Heart left ventricle (tissue), 16 donors: Measurements from ENCODE around the gene GNAS. TPM values are rescaled to one million over a fixed set of nuclear protein-coding genes. Genes with fewer than 3 reads are reported as not detected.

ENCODE experiments used
- ATAC-seq, 4 donors: fragments of 200-7000 bp; cut with Tn5 transposase; one replicate each; pipeline ENCODE4 v1.9.1; 2020 to 2022; ENCODE audit warnings: moderate library complexity in 4 of 4, mild to moderate bottlenecking in 3 of 4, moderate number of reproducible peaks in 1 of 4
- DNase-seq, 5 donors: peaks; one replicate each; pipeline ENCODE4 v3.0.0-alpha.2; 2020
- H3K27ac ChIP-seq, 12 donors: fragments of 200-600 bp; sonication (generic) in 4 of 12; one replicate each; pipeline versions ENCODE4 v1.5.0 to v1.8.0; 2016 to 2022; ENCODE audit warnings: mild to moderate bottlenecking in 2 of 12
- H3K27me3 ChIP-seq, 9 donors: fragments of 200-600 bp; sonication (generic) in 2 of 9; one replicate each; pipeline versions ENCODE4 v1.5.1 to v1.8.0; 2016 to 2022; ENCODE audit warnings: mild to moderate bottlenecking in 3 of 9
- H3K36me3 ChIP-seq, 9 donors: fragments of 200-600 bp; sonication (generic) in 2 of 9; one replicate each; pipeline versions ENCODE4 v1.5.0 to v1.8.0; 2018 to 2022; ENCODE audit warnings: mild to moderate bottlenecking in 2 of 9
- H3K4me1 ChIP-seq, 12 donors: fragments of 200-600 bp; sonication (generic) in 4 of 12; one replicate each; pipeline versions ENCODE4 v1.5.0 to v1.8.0; 2016 to 2022; ENCODE audit warnings: mild to moderate bottlenecking in 3 of 12
- H3K4me3 ChIP-seq, 12 donors: fragments of 200-600 bp; sonication (generic) in 4 of 12; one replicate each; pipeline versions ENCODE4 v1.5.0 to v1.8.0; 2017 to 2022; ENCODE audit warnings: mild to moderate bottlenecking in 9 of 12, moderate library complexity in 4 of 12
- H3K9me3 ChIP-seq, 12 donors: fragments of 200-600 bp; sonication (generic) in 4 of 12; one replicate each; pipeline versions ENCODE4 v1.5.0 to v1.8.0; 2016 to 2022; ENCODE audit warnings: mild to moderate bottlenecking in 1 of 12
- POLR2A ChIP-seq, 2 donors: fragments of 450-650 bp; IDR thresholded peaks; one replicate each; pipeline ENCODE4 v1.6.1; 2017; ENCODE audit warnings: antibody characterized with exemption in 2 of 2, mild to moderate bottlenecking in 2 of 2, moderate library complexity in 2 of 2
- WGBS, 4 donors: extraction: QIAGEN DNeasy Blood & Tissue Kit in 2 of 4; methylation state at CpG; one replicate each; pipeline versions ENCODE4 v1.1.5 to v1.1.7; 2013 to 2018; 5-methylcytosine and 5-hydroxymethylcytosine counted together
- intact Hi-C, 10 donors: fragments of 100-400 bp; cut with DNase I; formaldehyde crosslinking; loops; one replicate each; pipeline versions ENCODE4 v1.11.1 to v1.14.2; 2022
- polyA plus RNA-seq, 2 donors: library from polyadenylated mRNA; stranded (reverse); fragments of 200-250 nt; gene quantifications; one replicate each; pipeline ENCODE4 v1.2.3, GENCODE V29; 2013
- total RNA-seq, 9 donors: library from RNA; depleted of rRNA in 2 of 9; stranded (reverse); fragments of >200 nt in 2 of 9; fragmentation: NEBNext Ultra II Directional in 3 of 9; extraction: Animal tissue kit (Norgen Biotek cat#: 25700) in 3 of 9; gene quantifications; one replicate each; pipeline versions ENCODE4 v1.1.0 to v1.2.4, GENCODE V29; 2016 to 2023
- TF ChIP-seq, protein P1 (sequence below), 12 donors: fragments of 200-600 bp; sonication (generic) in 4 of 12; IDR thresholded peaks; one replicate each; pipeline versions ENCODE4 v1.5.0 to v1.8.0; 2018 to 2022; ENCODE audit warnings: antibody characterized with exemption in 12 of 12, mild to moderate bottlenecking in 5 of 12
- donor health status: ischemic (EF 13 %, LVEDD 7.1; RV severe dilation, severe dysfunction).
- donor health status: healthy with polysubstance abuse.
- donor health status: DM: no; HTN: yes; CAD: no.
- donor health status: DM: no; HTN: no; CAD: no.
- donor health status: ischemic (EF 25% LVEDD 6.9; RV normal size, moderate dysfunction).
- donor health status: ischemic (EF 25% LVEDD 5.7; RV mildly dilated, moderate dysfunction).
- donor health status: healthy.
- donor health status: DM: yes; HTN: yes; CAD: no.
- donor health status: ischemic (EF 35%, LVEDD 5.7; RV mildly dilated, moderate dysfunction).
- donor health status: nonischemic (EF 11% LVEDD 7.7; RV severe dilation, severe dysfunction).
- donor health status: DM: yes; HTN: yes; CAD: no.
- donor health status: PGD.
- donor health status: ischemic (EF 29% LVEDD 5.4; RV normal size, mild dysfunction).
- donor health status: nonischemic (EF 23%, LVEDD 6.1; RV moderate dilation, normal function).

Gene GNAS
- total and polyA plus RNA-seq, 11 donors, result 1,246 to 2,999 (median 1,604) TPM

GRCh38 chr20:58883241-58883691 lies 30.8 kb downstream of the GNAS start:
- no peak overlapping the region for H3K27ac ChIP-seq
- intact Hi-C loops, result no loop called here
- no peak overlapping the region for H3K4me3 ChIP-seq
- no peaks in the 10 kb centered on the region for H3K27me3 ChIP-seq
- TF ChIP-seq, protein P1, sequence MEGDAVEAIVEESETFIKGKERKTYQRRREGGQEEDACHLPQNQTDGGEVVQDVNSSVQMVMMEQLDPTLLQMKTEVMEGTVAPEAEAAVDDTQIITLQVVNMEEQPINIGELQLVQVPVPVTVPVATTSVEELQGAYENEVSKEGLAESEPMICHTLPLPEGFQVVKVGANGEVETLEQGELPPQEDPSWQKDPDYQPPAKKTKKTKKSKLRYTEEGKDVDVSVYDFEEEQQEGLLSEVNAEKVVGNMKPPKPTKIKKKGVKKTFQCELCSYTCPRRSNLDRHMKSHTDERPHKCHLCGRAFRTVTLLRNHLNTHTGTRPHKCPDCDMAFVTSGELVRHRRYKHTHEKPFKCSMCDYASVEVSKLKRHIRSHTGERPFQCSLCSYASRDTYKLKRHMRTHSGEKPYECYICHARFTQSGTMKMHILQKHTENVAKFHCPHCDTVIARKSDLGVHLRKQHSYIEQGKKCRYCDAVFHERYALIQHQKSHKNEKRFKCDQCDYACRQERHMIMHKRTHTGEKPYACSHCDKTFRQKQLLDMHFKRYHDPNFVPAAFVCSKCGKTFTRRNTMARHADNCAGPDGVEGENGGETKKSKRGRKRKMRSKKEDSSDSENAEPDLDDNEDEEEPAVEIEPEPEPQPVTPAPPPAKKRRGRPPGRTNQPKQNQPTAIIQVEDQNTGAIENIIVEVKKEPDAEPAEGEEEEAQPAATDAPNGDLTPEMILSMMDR (IDR thresholded peaks at IDR 0.05), result no peak
- no peak for TF ChIP-seq POLR2A (IDR thresholded peaks at IDR 0.05)
- H3K4me1 ChIP-seq, result peaks cover 0 to 8% (median 0%) of the 10 kb centered on the region in 12 donors
- no peaks in the 10 kb centered on the region for H3K36me3 ChIP-seq
- ATAC-seq (no peak), DNase-seq (no peak)
- 87 to 92% (median 88%) methylated on average over 9 of the region's 9 CpGs for WGBS, 4 donors
- H3K9me3 ChIP-seq, result peaks cover 0 to 7% (median 0%) of the 10 kb centered on the region in 12 donors

DNA sequence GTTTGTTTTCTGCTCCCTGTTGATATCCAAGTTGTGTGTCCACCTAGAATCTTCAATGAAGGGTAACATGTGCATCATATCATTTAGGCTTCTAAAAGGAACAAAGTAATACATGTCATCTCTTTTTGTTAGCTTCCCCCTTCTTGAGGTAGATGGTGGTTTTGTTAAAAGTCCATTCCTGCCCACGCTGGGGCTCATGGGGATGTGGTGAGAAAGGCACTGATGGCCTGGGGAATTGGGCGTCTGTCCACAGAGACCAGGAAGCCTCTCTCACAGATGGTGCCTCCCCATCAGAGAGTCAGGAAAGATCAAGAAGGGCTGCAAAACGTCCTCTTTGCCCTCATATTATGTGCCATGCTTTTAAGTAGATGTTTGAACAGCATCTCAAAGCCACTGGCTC lies 32.5 kb downstream of the GNAS start:
- H3K4me1 ChIP-seq, result peaks cover 0 to 8% (median 1%) of the 10 kb centered on the region in 12 donors
- TF ChIP-seq POLR2A (IDR thresholded peaks at IDR 0.05), result no peak
- TF ChIP-seq, protein P1 (IDR thresholded peaks at IDR 0.05), result no peak
- H3K9me3 ChIP-seq, result peaks cover 0 to 7% (median 0%) of the 10 kb centered on the region in 12 donors
- intact Hi-C loops, result loop anchor here in 5 of 10 donors (5.0 kb wide), 4 partner anchors 97 to 337 kb away; partner anchors contain the start of genes NELFCD (in 2 of the 5) and PRELID3B (in 1 of the 5)
- ATAC-seq, result no peak
- DNase-seq, result no peak
- no peak overlapping the region for H3K27ac ChIP-seq
- 73 to 82% (median 75%) methylated on average over 3 of the region's 3 CpGs for WGBS, 4 donors
- no peaks in the 10 kb centered on the region for H3K36me3 ChIP-seq
- H3K27me3 ChIP-seq, result no peaks in the 10 kb centered on the region
- no peak overlapping the region for H3K4me3 ChIP-seq

- DNase-seq (no peak), ATAC-seq (no peak)
- Histone ChIP-seq H3K4me3 (no peak overlapping the region), H3K9me3 (peaks cover 0 to 7% (median 0%) of the 10 kb centered on the region in 12 donors), H3K27me3 (no peaks in the 10 kb centered on the region), H3K36me3 (no peaks in the 10 kb centered on the region), H3K27ac (no peak overlapping the region), H3K4me1 (peaks cover 0 to 11% (median 2%) of the 10 kb centered on the region in 12 donors)
- TF ChIP-seq, protein P1 (IDR thresholded peaks at IDR 0.05), result no peak
- TF ChIP-seq POLR2A (IDR thresholded peaks at IDR 0.05), result no peak
- intact Hi-C loops, result loop anchor here in 5 of 10 donors (5.0 kb wide), 4 partner anchors 96 to 336 kb away; partner anchors contain the start of genes NELFCD (in 2 of the 5) and PRELID3B (in 1 of the 5)
Observed at GRCh38 chr20:58886546-58886945, 34.0 kb downstream of the GNAS start.

- intact Hi-C loops, result loop anchor here in 5 of 10 donors (5.0 kb wide), 4 partner anchors 94 to 334 kb away; partner anchors contain the start of genes NELFCD (in 2 of the 5) and PRELID3B (in 1 of the 5)
- peaks cover 0 to 13% (median 3%) of the 10 kb centered on the region in 12 donors for H3K4me1 ChIP-seq
- 58 to 83% (median 65%) methylated on average over 9 to 12 of the region's 12 CpGs for WGBS, 4 donors
- peak overlapping the region in 9 of 12 donors; percentile 41 to 99 (median 97) for H3K27ac ChIP-seq
- H3K9me3 ChIP-seq, result peaks cover 0 to 7% (median 0%) of the 10 kb centered on the region in 12 donors
- ATAC-seq (no peak), DNase-seq (no peak)
- H3K4me3 ChIP-seq, result peak overlapping the region; percentile 21 to 97 (median 86)
- no peaks in the 10 kb centered on the region for H3K36me3 ChIP-seq
- TF ChIP-seq, protein P1 (IDR thresholded peaks at IDR 0.05), result no peak
- no peak for TF ChIP-seq POLR2A (IDR thresholded peaks at IDR 0.05)
- no peaks in the 10 kb centered on the region for H3K27me3 ChIP-seq
Observed at GRCh38 chr20:58888103-58888502, 35.6 kb downstream of the GNAS start.
